Measurements from ENCODE around the gene MSI2. TPM values are rescaled to one million over a fixed set of nuclear protein-coding genes. Genes with fewer than 3 reads are reported as not detected.

The MSI2 gene
- polyA plus RNA-seq, 1 of the 3 experiments (the other 2 are of a cell fraction): 24.1 TPM

DNA sequence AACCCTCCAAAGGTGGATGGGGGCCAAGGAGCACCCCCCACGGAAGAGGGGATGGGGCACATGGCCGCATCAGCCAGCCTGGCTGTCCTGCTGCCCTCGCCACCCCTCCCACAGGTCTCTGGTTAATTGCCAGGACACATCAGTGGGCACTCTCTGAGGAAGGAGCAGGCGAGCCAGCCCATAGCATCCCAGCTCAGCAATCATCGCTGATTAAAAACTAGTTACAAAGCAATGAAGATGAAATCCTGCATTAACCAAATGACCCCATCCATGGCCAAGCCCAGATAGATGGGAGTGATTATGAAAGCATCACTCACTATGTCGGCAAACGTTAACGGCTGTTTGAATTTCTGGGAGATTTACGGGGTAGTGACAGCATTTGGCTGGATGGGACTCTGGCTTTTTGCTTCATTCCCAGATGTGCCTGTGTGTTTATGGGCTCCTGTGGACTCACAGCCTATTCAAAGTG lies 443.5 kb downstream of the MSI2 start (continued):
- peak; percentile 13 for TF ChIP-seq RAD21 (IDR thresholded peaks at IDR 0.05; ENCODE audit: low read length)
- no peak for TF ChIP-seq MEF2A (IDR thresholded peaks at IDR 0.05; ENCODE audit: borderline replicate concordance, low read depth)
- peak; percentile 95 for TF ChIP-seq GATA2 (CRISPR knock-in tag; IDR thresholded peaks at IDR 0.05)
- TF ChIP-seq, protein P1, sequence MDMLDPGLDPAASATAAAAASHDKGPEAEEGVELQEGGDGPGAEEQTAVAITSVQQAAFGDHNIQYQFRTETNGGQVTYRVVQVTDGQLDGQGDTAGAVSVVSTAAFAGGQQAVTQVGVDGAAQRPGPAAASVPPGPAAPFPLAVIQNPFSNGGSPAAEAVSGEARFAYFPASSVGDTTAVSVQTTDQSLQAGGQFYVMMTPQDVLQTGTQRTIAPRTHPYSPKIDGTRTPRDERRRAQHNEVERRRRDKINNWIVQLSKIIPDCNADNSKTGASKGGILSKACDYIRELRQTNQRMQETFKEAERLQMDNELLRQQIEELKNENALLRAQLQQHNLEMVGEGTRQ (IDR thresholded peaks at IDR 0.05; ENCODE audit: borderline replicate concordance, low read depth, low read length): no peak
- TF ChIP-seq PBX3 (IDR thresholded peaks at IDR 0.05): 0 out of 2 replicates have a peak, but pooled peaks have one; percentile 22
- no peak for TF ChIP-seq TEAD4 (IDR thresholded peaks at IDR 0.05; ENCODE audit: borderline replicate concordance, insufficient read depth)
- TF ChIP-seq FOXM1 (IDR thresholded peaks at IDR 0.05; ENCODE audit: low read depth): no peak
- no peak for TF ChIP-seq GABPA (IDR thresholded peaks at IDR 0.05; ENCODE audit: low read depth)

DNA sequence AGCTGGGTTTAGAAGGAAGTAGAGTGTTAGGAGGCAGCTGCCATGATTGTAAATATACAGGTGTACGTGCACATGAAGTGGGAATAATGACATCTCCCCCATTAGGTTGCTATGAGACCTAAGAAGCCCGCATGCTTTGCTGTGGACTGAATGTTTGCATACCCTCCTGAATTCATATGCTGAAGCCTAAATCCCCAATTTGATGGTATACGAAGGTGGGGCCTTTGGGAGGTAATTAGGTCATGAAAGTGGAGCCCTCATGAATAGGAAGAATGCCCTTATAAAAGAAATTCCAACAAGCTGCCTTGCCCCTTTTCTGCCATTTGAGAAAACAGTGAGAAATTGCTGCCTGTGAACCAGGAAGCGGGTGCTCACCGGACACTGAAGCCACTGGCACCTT lies 444.8 kb downstream of the MSI2 start:
- Histone ChIP-seq H3K9ac (no peak overlapping the region), H2AFZ (ENCODE audit: low read depth) (no peak overlapping the region), H3K9me2 (no peaks in the 10 kb centered on the region), H3K4me2 (no peak overlapping the region), H3F3A (replicated peaks; ENCODE audit: insufficient read depth) (no peaks in the 10 kb centered on the region), H3K9me3 (no peaks in the 10 kb centered on the region), H3K27me3 (ENCODE audit: insufficient read depth) (no peaks in the 10 kb centered on the region), H3K27ac (ENCODE audit: low read depth in 2 of 2, low read length in 1 of 2) (no peak overlapping the region; a peak in 1 of 4 replicates), H3K79me2 (ENCODE audit: insufficient read depth) (no peaks in the 10 kb centered on the region), H3K36me3 (replicated peaks in 1 of 2; ENCODE audit: control insufficient read depth in 1 of 2, insufficient read depth in 2 of 2, low read length in 1 of 2) (no peaks in the 10 kb centered on the region), H4K20me1 (ENCODE audit: insufficient read depth) (no peaks in the 10 kb centered on the region), H3K4me3 (ENCODE audit: low read depth in 2 of 2, low read length in 1 of 2) (no peak overlapping the region), H3K4me1 (ENCODE audit: control insufficient read depth in 1 of 2, insufficient read depth in 2 of 2, low read depth in 1 of 2, low read length in 1 of 2) (peaks cover 0 to 26% of the 10 kb centered on the region in 2 experiments; a peak in 2 of 4 replicates)
- CTCF ChIA-PET: interaction anchor here (0.9 to 2.7 kb wide), 10 partner anchors 21 to 579 kb away, joined by 3 to 12 read pairs (median 3); no protein-coding TSS in a partner anchor
- DNase-seq: no peak
- POLR2A ChIA-PET: interaction anchor here (1.7 kb wide), 1 partner anchor 78 kb away, joined by 5 read pairs; no protein-coding TSS in a partner anchor
- WGBS (ENCODE audit: low lambda C conversion rate): 75% methylated on average over 5 of the region's 5 CpGs
- TF ChIP-seq TEAD4 (IDR thresholded peaks at IDR 0.05; ENCODE audit: borderline replicate concordance, insufficient read depth) (no peak), USF1 (IDR thresholded peaks at IDR 0.05; ENCODE audit: borderline replicate concordance, low read depth) (no peak), GABPA (IDR thresholded peaks at IDR 0.05; ENCODE audit: low read depth) (no peak), TAF1 (IDR thresholded peaks at IDR 0.05; ENCODE audit: borderline replicate concordance, low read depth, low read length) (no peak), CHD2 (IDR thresholded peaks at IDR 0.05; ENCODE audit: low read length, partially characterized antibody) (no peak), PBX3 (IDR thresholded peaks at IDR 0.05) (no peak), RAD21 (IDR thresholded peaks at IDR 0.05; ENCODE audit: low read length) (no peak), MAX (IDR thresholded peaks at IDR 0.05; ENCODE audit: low read depth) (no peak), FOSL2 (IDR thresholded peaks at IDR 0.05; ENCODE audit: borderline replicate concordance, low read depth) (no peak), SMC3 (IDR thresholded peaks at IDR 0.05; ENCODE audit: low read depth, low read length) (no peak), POLR2AphosphoS5 (IDR thresholded peaks at IDR 0.05; ENCODE audit: low read depth, low read length) (no peak), TCF12 (IDR thresholded peaks at IDR 0.05) (no peak), FOXJ3 (CRISPR knock-in tag; IDR thresholded peaks at IDR 0.05) (no peak), ELF1 (IDR thresholded peaks at IDR 0.05) (no peak), RXRA (IDR thresholded peaks at IDR 0.05; ENCODE audit: borderline replicate concordance, low read depth) (no peak), RFX5 (IDR thresholded peaks at IDR 0.05; ENCODE audit: low read length) (no peak), MXI1 (IDR thresholded peaks at IDR 0.05; ENCODE audit: low read depth, low read length) (no peak), FOXM1 (IDR thresholded peaks at IDR 0.05; ENCODE audit: low read depth) (no peak), EP300 (IDR thresholded peaks at IDR 0.05; ENCODE audit: borderline replicate concordance in 1 of 2, low read depth in 1 of 2, low read length in 1 of 2) (no peak)
- TF ChIP-seq, protein P2, sequence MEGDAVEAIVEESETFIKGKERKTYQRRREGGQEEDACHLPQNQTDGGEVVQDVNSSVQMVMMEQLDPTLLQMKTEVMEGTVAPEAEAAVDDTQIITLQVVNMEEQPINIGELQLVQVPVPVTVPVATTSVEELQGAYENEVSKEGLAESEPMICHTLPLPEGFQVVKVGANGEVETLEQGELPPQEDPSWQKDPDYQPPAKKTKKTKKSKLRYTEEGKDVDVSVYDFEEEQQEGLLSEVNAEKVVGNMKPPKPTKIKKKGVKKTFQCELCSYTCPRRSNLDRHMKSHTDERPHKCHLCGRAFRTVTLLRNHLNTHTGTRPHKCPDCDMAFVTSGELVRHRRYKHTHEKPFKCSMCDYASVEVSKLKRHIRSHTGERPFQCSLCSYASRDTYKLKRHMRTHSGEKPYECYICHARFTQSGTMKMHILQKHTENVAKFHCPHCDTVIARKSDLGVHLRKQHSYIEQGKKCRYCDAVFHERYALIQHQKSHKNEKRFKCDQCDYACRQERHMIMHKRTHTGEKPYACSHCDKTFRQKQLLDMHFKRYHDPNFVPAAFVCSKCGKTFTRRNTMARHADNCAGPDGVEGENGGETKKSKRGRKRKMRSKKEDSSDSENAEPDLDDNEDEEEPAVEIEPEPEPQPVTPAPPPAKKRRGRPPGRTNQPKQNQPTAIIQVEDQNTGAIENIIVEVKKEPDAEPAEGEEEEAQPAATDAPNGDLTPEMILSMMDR (IDR thresholded peaks at IDR 0.05): no peak
